HG03095 (cell line): ENCODE data around the gene KLHL30.
A peak's percentile ranks its signal among the peaks of the same experiment; 100 is the strongest.

Experiments
- ATAC-seq: cut with Tn5 transposase; IDR thresholded peaks from one replicate; pipeline ENCODE4 v1.9.1; 2021; ENCODE audit warnings: moderate library complexity; ENCODE audit not compliant: unreplicated experiment

KLHL30 gene, protein sequence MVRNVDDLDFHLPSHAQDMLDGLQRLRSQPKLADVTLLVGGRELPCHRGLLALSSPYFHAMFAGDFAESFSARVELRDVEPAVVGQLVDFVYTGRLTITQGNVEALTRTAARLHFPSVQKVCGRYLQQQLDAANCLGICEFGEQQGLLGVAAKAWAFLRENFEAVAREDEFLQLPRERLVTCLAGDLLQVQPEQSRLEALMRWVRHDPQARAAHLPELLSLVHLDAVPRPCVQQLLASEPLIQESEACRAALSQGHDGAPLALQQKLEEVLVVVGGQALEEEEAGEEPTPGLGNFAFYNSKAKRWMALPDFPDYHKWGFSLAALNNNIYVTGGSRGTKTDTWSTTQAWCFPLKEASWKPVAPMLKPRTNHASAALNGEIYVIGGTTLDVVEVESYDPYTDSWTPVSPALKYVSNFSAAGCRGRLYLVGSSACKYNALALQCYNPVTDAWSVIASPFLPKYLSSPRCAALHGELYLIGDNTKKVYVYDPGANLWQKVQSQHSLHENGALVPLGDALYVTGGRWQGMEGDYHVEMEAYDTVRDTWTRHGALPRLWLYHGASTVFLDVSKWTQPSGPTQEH

DNA sequence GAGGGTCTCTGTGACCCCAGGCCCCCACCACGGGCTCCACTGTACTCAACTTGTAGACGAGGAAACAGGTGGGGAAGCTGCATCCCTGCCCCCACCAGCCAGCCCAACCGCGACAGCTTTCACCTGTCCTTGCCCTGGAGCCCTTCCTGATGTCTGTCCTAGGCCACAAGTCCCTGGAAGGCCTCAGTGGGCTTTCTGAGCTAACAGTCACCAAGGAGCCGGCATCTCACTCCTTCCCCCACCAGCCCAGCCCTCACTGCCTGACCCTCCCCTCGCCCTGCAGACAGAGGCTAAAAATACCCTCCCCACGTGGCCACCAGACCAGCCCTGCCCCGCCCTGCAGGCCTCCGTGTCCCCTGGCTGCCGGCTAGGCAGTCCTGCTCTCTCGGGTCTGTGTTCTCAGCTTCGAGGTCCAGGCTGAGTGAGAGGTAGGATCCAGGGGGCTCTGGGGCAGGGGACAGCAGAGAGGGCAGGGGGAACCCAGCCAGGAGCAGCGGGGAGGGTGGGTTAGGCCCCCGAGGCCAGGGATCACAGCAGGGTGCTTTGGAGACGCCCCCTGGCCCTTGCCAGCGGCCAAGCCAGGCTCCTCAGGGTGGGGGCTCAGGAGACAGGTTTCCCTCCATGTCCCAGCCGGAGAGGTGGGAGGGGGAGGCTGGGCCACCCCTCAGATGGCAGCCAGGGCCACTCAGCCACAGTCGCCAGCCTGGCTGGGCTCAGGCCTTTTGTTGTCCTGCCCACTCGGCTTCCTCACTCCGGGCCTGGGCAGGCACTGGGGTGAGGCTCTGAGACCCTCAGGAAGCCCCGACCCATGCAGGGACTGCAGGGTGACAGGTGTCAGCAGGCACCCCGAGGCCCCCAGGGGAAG is at the start of gene KLHL30:
Gene KLHL30, plus strand, starts transcription at position 338 of the 865 bp plus-strand sequence. CDS start 2,087 bp downstream, outside the sequence.
- no peak for ATAC-seq

DNA sequence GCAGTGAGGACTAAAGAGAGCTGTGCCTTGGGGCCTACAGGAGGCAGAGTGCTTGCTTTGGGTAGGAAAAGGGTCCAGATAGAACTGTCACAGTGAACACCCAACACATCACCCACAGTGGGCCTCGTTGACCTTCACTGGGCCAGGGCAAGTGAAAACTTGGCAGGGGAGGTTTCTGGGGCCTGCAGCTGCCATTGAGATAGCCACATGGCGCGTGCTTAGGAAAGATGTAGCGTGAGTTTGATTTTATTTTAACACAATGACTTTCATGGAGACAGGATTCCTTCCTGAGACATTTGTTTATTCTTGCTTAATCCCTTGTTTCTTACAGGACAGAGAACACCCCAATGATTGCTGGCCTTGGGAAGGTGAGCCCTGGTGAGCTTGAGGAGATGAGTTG is 47.6 kb upstream of the KLHL30 start:
- no peak for ATAC-seq

DNA sequence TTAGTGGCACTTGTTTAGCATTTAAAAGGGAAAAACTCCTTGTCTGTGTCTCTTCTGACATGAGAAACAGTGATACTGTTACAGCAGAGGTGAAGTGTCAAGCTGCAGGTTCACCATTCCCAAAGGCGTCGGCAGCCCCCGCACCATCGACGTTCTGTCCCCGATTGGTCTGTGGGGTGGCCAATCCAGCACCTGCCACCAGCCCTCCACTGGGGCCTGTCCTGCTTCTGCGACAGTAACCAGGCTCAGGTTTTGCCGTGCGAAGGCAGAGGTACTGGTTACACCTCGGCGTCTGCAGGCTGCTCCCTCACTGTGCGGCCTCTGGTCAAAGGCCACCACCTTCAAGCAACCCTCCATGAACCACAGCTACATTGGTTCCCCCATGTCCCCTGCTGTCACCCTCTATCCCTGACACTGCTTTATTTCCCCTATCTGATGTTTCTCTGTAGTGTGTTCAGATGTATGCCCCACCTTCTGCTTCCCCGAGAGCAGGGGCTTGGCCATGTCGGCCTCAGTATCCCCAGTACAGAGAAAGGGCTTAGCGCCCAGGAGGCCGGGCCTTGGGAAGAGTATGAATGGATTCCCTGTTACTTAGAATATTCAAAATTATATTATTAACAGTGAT is 46.9 kb upstream of the KLHL30 start:
- ATAC-seq: no peak

- no peak for ATAC-seq
Observed at GRCh38 chr2:238092486-238093035, 45.9 kb upstream of the KLHL30 start.

- no peak for ATAC-seq
Observed at GRCh38 chr2:238093181-238094140, 45.0 kb upstream of the KLHL30 start.

- ATAC-seq: no peak
Observed at GRCh38 chr2:238094438-238095022, 43.9 kb upstream of the KLHL30 start.

DNA sequence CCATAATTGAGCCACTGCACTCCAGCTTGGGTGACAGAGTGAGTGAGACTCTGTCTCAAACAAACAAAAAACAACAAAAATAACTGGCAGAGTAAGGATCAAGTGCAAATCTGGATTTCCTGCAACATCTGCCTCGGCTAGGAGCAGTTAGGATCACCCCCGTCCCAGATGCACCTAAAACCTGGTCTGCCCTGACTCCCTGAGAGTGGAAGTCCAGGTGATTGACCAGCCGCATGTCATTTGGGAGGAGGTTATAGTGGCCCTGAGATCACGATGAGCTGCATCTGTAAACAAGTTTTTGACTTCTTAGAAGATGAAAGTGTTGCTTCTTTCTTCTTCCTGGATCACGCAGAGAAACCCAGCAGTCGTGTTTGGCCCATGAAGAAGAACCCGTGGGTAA is 43.3 kb upstream of the KLHL30 start:
- ATAC-seq: no peak

DNA sequence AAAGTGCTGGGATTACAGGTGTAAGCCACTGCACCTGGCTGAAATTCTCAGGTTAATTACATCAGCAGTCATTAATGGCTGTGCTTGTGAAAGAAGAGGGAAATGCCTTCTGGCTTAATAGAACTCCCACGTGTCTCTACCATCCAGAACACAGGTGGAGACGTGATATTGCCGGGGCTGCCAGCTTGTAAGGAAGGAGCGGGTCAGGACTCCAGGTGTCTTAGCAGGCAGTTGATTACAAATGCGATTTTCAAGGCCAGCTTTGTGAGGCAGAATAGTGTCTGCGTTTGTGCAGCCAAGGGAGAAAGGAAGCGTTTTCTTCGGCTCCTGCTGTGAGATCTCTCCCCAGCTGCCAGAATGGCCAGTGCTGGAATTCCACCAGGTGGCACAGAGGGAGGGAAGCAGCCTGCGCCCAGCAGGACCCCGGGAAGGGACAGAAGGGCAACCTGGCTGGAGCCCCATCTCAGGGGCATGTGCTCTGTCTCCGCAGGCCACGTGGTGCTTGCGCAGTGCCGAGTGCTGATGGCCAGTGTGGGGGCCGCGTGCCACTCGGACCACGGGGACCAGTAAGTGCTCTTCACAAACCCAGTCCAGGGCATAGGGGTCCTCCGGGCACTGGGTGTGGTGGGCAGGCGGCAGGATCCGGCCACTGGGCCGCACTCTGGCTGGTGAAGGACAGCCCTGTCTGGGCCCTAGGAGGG is 42.0 kb upstream of the KLHL30 start:
- ATAC-seq: no peak

- ATAC-seq: no peak
Observed at GRCh38 chr2:238097201-238097987, 41.1 kb upstream of the KLHL30 start.

DNA sequence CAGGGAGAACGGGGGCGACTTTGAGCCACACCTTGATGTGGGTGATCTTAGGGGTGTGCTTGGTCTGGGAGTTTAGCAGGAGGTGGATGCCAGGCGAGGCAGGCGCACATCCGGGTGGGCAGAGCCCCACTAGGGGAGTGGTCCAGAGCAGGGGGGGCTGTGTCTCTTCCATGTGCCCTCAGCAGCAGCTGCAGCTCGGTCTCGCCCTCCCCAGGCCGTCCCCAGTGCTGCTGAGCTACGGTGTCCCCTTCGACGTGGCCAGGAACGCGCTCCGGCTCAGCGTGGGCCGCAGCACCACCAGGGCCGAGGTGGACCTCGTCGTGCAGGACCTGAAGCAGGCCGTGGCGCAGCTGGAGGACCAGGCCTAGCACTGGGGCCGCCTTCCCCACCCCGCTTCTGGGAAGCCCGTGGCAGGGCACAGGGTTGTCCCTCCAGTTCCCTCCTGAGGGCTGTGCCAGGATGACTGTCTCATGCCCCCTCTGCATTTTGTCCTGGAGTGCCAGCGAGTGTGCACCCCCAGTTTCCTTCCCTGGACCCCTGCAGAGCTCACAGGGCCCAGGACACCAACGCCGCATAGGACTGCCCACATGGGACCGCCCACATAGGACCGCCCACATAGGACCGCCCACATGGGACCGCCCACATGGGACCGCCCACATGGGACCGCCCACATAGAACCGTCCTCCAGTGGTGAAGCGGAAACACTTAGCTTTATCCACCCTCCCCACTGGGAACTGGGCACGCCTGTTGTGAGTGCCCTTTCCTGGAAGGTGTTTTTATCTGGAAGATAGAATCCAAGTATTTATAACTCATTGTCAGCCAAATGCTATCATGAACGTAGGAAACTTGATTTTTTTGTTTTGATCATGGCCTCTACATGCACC is 40.2 kb upstream of the KLHL30 start:
- ATAC-seq: peak; percentile 84

DNA sequence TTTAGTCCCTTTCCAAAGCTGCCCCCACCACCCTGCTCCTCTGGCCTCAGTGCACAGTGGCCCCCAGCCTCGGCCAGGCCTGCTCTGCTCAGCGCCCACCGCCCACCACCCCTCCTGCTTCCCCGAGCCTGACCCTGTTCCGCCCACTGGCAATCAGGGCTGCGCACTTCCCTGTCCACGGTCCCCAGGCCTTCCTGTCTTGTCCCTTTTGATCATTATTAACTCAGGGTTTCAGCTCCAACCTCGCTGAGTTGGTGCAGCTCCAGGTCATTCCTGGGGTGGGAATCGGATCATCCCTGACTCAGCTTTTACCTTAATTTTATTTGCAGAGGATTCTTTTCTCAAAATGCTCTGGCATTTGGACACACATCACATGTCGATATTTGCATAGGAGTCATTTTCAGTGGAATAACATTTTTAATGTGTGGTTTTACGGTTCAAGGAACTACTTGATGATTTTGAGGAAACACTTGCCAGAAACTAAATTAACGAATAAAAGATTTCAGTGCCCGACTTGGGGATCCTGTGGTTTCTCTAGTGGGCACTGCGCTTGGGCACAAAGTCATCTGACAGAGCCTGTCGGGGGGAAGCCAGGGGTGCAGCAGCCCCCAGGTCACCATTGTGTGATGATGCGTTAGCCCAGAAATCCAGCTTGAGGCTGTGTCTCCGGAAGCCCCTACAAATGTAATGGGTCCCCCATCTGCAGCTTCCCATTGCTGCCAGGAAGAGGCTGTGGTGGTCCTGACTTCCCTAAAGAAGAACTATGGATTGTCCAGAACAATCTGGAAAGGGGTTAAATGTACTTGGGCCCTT is 39.4 kb upstream of the KLHL30 start:
- no peak for ATAC-seq

GRCh38 chr2:238099714-238100048 is 38.8 kb upstream of the KLHL30 start:
- ATAC-seq: no peak

GRCh38 chr2:238100049-238100820 is 38.2 kb upstream of the KLHL30 start, which contains the start of gene ESPNL:
TSS of gene ESPNL (plus strand) at chr2:238100340. CDS start at chr2:238100420, 80 bp downstream.
- no peak for ATAC-seq

- no peak for ATAC-seq
Observed at GRCh38 chr2:238100821-238101771, 37.4 kb upstream of the KLHL30 start.
